Mucosa of descending colon (tissue), 3 donors: ENCODE measurements around the gene ADPGK. TPM values are rescaled to one million over a fixed set of nuclear protein-coding genes. Genes with fewer than 3 reads are reported as not detected.

ENCODE experiments used
- ATAC-seq: fragments of 200-7000 bp; cut with Tn5 transposase; one replicate; pipeline ENCODE4 v1.9.1; 2020; ENCODE audit warnings: mild to moderate bottlenecking, moderate library complexity
- DNase-seq, 3 donors: peaks; one replicate each; pipeline ENCODE4 v3.0.0-alpha.2; 2020
- H3K36me3 ChIP-seq: fragments of 200-600 bp; one replicate; pipeline ENCODE4 v1.8.0; 2021; ENCODE audit warnings: low read depth, mild to moderate bottlenecking
- H3K4me1 ChIP-seq: fragments of 200-600 bp; one replicate; pipeline ENCODE4 v1.8.0; 2021; ENCODE audit warnings: low read depth, mild to moderate bottlenecking
- H3K4me3 ChIP-seq: fragments of 200-600 bp; one replicate; pipeline ENCODE4 v1.8.0; 2021; ENCODE audit warnings: mild to moderate bottlenecking
- H3K9me3 ChIP-seq: fragments of 200-600 bp; one replicate; pipeline ENCODE4 v1.8.0; 2021; ENCODE audit warnings: mild to moderate bottlenecking
- intact Hi-C, 2 donors: fragments of 100-400 bp; cut with DNase I in 1 of 2; cut with micrococcal nuclease in 1 of 2; formaldehyde crosslinking; loops; one replicate each; pipeline versions ENCODE4 v1.11.0 to v1.11.1; 2022; cut with DNase I, micrococcal nuclease
- total RNA-seq, 3 donors: library from RNA; stranded (reverse); fragmentation: NEBNext Ultra II Directional in 2 of 3; extraction: Animal tissue kit (Norgen Biotek cat#: 25700) in 2 of 3; gene quantifications; one replicate each; pipeline versions ENCODE4 v1.2.1 to v1.2.4, GENCODE V29; 2021 to 2023
- TF ChIP-seq, protein P1 (sequence below): fragments of 200-600 bp; IDR thresholded peaks from one replicate; pipeline ENCODE4 v1.8.0; 2022; ENCODE audit warnings: antibody characterized with exemption, mild to moderate bottlenecking
- donor health status: DM: no; HTN: no; CAD: no; lungs with moderate emphysema.
- donor health status: DM: no; HTN: no; CAD: no.
- donor health status: DM: no; HTN: yes; CAD: no.

Gene ADPGK
- total RNA-seq, 3 donors from 2014 or later, result 34.9 to 36.4 (median 35.9) TPM

DNA sequence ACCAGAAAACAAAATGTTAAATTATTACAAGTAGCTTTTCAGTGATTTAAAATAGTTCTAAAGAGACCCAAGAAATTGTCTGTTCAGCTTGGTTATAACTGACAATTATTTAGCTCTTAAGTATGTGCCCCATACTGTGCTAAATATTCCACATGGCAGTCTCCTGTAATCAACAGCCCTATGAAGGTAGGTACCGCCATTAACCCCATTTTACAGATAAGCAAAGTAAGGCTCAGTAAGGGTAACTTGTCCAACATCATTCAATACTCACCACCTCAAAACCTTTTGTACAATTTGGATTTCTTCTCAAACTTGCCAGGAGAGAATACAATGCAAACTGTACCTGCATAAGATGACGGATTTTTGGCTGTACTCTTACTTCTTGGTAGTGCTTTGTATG is 33.9 kb downstream of the ADPGK start:
- H3K4me1 ChIP-seq, result no peaks in the 10 kb centered on the region
- TF ChIP-seq, protein P1, sequence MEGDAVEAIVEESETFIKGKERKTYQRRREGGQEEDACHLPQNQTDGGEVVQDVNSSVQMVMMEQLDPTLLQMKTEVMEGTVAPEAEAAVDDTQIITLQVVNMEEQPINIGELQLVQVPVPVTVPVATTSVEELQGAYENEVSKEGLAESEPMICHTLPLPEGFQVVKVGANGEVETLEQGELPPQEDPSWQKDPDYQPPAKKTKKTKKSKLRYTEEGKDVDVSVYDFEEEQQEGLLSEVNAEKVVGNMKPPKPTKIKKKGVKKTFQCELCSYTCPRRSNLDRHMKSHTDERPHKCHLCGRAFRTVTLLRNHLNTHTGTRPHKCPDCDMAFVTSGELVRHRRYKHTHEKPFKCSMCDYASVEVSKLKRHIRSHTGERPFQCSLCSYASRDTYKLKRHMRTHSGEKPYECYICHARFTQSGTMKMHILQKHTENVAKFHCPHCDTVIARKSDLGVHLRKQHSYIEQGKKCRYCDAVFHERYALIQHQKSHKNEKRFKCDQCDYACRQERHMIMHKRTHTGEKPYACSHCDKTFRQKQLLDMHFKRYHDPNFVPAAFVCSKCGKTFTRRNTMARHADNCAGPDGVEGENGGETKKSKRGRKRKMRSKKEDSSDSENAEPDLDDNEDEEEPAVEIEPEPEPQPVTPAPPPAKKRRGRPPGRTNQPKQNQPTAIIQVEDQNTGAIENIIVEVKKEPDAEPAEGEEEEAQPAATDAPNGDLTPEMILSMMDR, result no peak
- no peak for ATAC-seq

DNA sequence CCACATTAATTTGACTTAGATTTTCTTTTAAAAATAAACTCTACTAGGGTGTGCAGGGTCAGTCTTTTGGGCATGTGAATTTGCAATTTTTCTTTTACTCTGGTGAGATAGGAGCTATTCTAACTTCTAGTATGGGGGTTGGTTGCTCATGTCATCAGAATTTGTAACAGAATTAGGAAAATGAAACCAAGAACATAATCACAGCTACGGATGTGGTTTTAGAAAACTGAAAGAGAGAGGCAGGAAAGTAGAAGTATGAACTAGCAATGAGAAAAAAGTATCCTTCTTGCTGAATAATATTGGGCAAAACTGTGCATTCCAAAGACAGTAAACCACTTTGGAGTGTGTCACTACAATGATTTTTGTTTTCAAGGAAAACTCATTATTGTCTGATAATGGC is 43.3 kb downstream of the ADPGK start:
- TF ChIP-seq, protein P1, result no peak
- no peaks in the 10 kb centered on the region for H3K4me1 ChIP-seq
- DNase-seq (no peak), ATAC-seq (no peak)
- H3K36me3 ChIP-seq, result peaks cover 4% of the 10 kb centered on the region
- H3K9me3 ChIP-seq, result no peaks in the 10 kb centered on the region
- no peak overlapping the region for H3K4me3 ChIP-seq
- intact Hi-C loops, result no loop called here

More for the DNA sequence above, 33.9 kb downstream of the ADPGK start:
- intact Hi-C loops, result no loop called here
- no peak for DNase-seq
- H3K4me3 ChIP-seq, result no peak overlapping the region
- no peaks in the 10 kb centered on the region for H3K36me3 ChIP-seq
- no peaks in the 10 kb centered on the region for H3K9me3 ChIP-seq

DNA sequence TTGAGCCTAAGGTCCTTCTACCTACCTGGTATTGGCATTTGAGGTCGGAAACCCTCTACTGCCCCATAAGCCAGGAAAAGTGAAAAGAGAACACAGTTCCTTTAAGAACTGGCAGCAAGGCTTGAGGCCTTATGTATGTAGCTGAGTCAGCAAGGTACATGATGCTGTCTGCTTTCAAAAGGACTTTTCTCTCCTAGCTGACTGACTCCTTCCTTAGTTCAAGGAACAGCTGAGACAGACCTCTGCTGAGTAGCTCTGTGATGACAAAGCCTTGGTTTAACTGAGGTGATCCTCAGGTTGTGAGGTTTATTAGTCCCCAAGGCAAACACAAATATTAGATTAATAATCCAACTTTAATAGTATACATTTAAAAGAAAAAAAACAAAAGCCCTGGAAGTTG is 45.8 kb downstream of the ADPGK start:
- ATAC-seq, result no peak
- Histone ChIP-seq H3K36me3 (peaks cover 4% of the 10 kb centered on the region), H3K4me1 (no peaks in the 10 kb centered on the region), H3K4me3 (no peak overlapping the region), H3K9me3 (no peaks in the 10 kb centered on the region)
- no peak for DNase-seq
- TF ChIP-seq, protein P1, result no peak
- intact Hi-C loops, result no loop called here

DNA sequence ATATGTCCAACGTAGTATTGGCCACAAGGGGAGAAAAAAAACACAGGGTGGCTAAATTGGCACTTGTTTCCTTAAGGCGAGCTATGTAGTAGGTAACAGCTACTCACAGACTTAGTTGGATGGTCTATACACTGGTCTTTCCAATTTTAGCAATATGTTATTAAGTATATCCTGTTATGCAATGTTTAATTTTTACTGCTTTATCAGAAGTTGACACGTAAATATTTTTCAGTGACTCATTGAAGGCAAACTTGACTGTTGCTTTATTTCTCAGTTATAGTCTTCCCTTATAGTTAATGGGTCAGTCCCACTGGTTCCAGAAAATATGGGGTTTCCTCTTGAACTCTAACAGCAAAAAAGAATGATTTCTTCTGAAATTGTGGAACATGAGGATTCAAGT is 46.5 kb downstream of the ADPGK start:
- ATAC-seq (no peak), DNase-seq (no peak)
- H3K36me3 ChIP-seq, result peaks cover 4% of the 10 kb centered on the region
- intact Hi-C loops, result no loop called here
- no peaks in the 10 kb centered on the region for H3K9me3 ChIP-seq
- TF ChIP-seq, protein P1, result no peak
- no peaks in the 10 kb centered on the region for H3K4me1 ChIP-seq
- H3K4me3 ChIP-seq, result no peak overlapping the region

DNA sequence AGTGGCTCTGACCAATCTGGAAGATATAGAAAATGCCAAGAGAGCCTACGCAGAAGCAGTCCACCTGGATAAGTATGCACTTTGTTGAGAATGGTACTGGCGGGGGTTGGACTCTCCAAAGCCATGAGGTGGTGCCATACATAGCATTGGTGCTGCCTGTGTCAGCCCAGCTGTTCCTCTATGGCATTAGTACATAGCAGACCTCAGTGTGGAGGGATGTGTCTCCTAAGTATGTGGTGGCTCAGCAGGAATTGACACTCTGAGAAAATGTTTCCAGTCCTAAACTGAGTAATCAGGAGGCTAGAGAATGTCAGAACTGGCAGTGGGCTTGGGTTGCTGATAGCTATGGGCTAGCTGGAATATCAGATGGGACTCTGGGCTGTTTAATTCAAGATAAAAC is 48.4 kb downstream of the ADPGK start:
- TF ChIP-seq, protein P1, result no peak
- H3K4me1 ChIP-seq, result no peaks in the 10 kb centered on the region
- no peaks in the 10 kb centered on the region for H3K9me3 ChIP-seq
- H3K4me3 ChIP-seq, result no peak overlapping the region
- no peak for ATAC-seq
- intact Hi-C loops, result no loop called here
- H3K36me3 ChIP-seq, result peaks cover 4% of the 10 kb centered on the region
- no peak for DNase-seq
